ENCODE measurements around the gene POLR2B.

GRCh38 chr4:57077550-57078343 is 99.1 kb downstream of the POLR2B start:
- no peak for TF ChIP-seq ESRRA (CRISPR knock-in tag; IDR thresholded peaks at IDR 0.05; ENCODE audit: borderline replicate concordance)
- TF ChIP-seq CTCF (IDR thresholded peaks at IDR 0.05), result no peak
- TF ChIP-seq NFE2L1 (CRISPR knock-in tag; IDR thresholded peaks at IDR 0.05), result peak; percentile 79; the same call in 1 of the 2 replicates
- no peak for TF ChIP-seq ZBTB21 (CRISPR knock-in tag; IDR thresholded peaks at IDR 0.05; ENCODE audit: borderline replicate concordance)
- TF ChIP-seq ELF4 (CRISPR knock-in tag; IDR thresholded peaks at IDR 0.05; ENCODE audit: low read depth), result no peak
- no peak for TF ChIP-seq ATF6 (CRISPR knock-in tag; IDR thresholded peaks at IDR 0.05)
- no peak for TF ChIP-seq HMGXB4 (CRISPR knock-in tag; IDR thresholded peaks at IDR 0.05)
- no peak for TF ChIP-seq SMAD4 (CRISPR knock-in tag; IDR thresholded peaks at IDR 0.05)
